ENCODE data around the gene SOX9. TPM values are rescaled to one million over a fixed set of nuclear protein-coding genes. Genes with fewer than 3 reads are reported as not detected.

SOX9 gene
- 0.76 and 1.2 TPM in 2 replicates for total RNA-seq

DNA sequence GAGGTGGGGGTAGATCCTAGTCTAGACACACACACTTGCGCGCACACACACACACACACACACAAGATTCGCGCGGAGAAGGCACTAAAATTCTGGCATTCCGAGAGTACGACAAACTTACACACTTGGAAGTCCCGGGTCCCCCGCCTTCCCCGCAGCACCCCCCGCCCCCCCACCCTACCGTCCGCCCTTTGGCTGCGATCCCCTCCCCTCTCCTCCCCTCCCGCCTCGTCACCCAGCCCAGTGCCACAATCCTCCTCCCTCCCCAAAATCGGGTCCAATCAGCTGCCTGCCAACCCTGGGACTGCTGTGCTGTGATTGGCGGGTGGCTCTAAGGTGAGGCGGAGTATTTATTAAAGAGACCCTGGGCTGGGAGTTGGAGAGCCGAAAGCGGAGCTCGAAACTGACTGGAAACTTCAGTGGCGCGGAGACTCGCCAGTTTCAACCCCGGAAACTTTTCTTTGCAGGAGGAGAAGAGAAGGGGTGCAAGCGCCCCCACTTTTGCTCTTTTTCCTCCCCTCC is at the start of gene SOX9:
Gene SOX9 (plus strand): TSS at position 379 of the 522 bp plus-strand sequence. CDS start 372 bp downstream, outside the sequence.

Data from placental epithelial cell (primary cell).